Measurements from ENCODE around the gene COL5A1.

GRCh38 chr9:134816264-134816663 is 174.7 kb downstream of the COL5A1 start:
- no peak for TF ChIP-seq CTCF (conservative IDR thresholded peaks at IDR 0.05 in 1 of 2, IDR thresholded peaks at IDR 0.05 in 1 of 2; ENCODE audit: low read depth in 1 of 2, low read length in 2 of 2)
- no peak for TF ChIP-seq EZH2 (IDR thresholded peaks at IDR 0.05; ENCODE audit: low read length, missing control alignments)

Measured in fibroblast of lung (primary cell).